ENCODE results near the gene NEK7.
"Not testable (repeated sequence)": the region's sequence is repeated elsewhere in the genome, so short reads cannot be mapped to it uniquely, and the experiment has no call there.

GRCh38 chr1:198193871-198194270 lies 37.1 kb downstream of the NEK7 start:
- not testable (repeated sequence) for TF ChIP-seq EP300, CTCF (IDR thresholded peaks at IDR 0.05)

Data from sigmoid colon (tissue), 4 donors.